ENCODE measurements around the gene PHAF1. TPM values are rescaled to one million over a fixed set of nuclear protein-coding genes. Genes with fewer than 3 reads are reported as not detected.
A peak's percentile ranks its signal among the peaks of the same experiment; 100 is the strongest.

PHAF1 gene
- total RNA-seq, 1 experiment from 2014 or later = 15.7 TPM

GRCh38 chr16:67196881-67197280 lies 87.1 kb downstream of the PHAF1 start:
- TF ChIP-seq TCF7L2 (IDR thresholded peaks at IDR 0.05; ENCODE audit: low read depth, low read length) (no peak), REST (IDR thresholded peaks at IDR 0.05; ENCODE audit: insufficient read depth in 1 of 2, low read depth in 2 of 2, low read length in 1 of 2) (no peak), CTCF (IDR thresholded peaks at IDR 0.05) (no peak), SIN3A (IDR thresholded peaks at IDR 0.05; ENCODE audit: borderline replicate concordance, insufficient read depth, low read depth, low read length) (no peak), POLR2AphosphoS5 (IDR thresholded peaks at IDR 0.05; ENCODE audit: low read depth, low read length) (no peak)
- peaks cover 19% of the 10 kb centered on the region for H3K4me1 ChIP-seq (ENCODE audit: control insufficient read depth, insufficient read depth, low read length)
- in situ Hi-C loops (cut with HindIII; ENCODE audit: low pct_unique_long_range_greater_than_20kb, low sequenced_read_pairs) = no loop called here

GRCh38 chr16:67197704-67198103 lies 88.0 kb downstream of the PHAF1 start:
- Histone ChIP-seq H3K9me3 (ENCODE audit: control insufficient read depth, insufficient read depth, low read depth, low read length) (no peaks in the 10 kb centered on the region), H3K4me1 (ENCODE audit: control insufficient read depth, insufficient read depth, low read length) (peaks cover 19% of the 10 kb centered on the region), H3K27me3 (ENCODE audit: control insufficient read depth, insufficient read depth, low read length) (no peaks in the 10 kb centered on the region), H3K36me3 (ENCODE audit: control insufficient read depth, insufficient read depth, low read length) (peaks cover 10% of the 10 kb centered on the region), H3K4me3 (ENCODE audit: low read depth in 2 of 2, low read length in 2 of 2) (no peak overlapping the region), H3K27ac (ENCODE audit: low read length) (peak overlapping the region; percentile 23; the same call in 1 of the 2 replicates)
- DNase-seq (ENCODE audit: low read depth, low spot score) = no peak
- TF ChIP-seq REST (IDR thresholded peaks at IDR 0.05; ENCODE audit: insufficient read depth in 1 of 2, low read depth in 2 of 2, low read length in 1 of 2) = no peak
- TF ChIP-seq TCF7L2 (IDR thresholded peaks at IDR 0.05; ENCODE audit: low read depth, low read length) = 0 out of 2 replicates have a peak, but pooled peaks have one; percentile 27
- no TSS peak for BruUV-seq (replicated peaks)
- in situ Hi-C loops (cut with HindIII; ENCODE audit: low pct_unique_long_range_greater_than_20kb, low sequenced_read_pairs) = no loop called here
- CTCF ChIA-PET = interaction anchor here (0.6 to 1.1 kb wide), 2 partner anchors 29 to 189 kb away, joined by 4 to 5 read pairs; partner anchors contain the start of gene TMEM208
- ATAC-seq = no peak
- intact Hi-C loops (cut with micrococcal nuclease; ENCODE audit: unreplicated experiment) = no loop called here
- POLR2A ChIA-PET = interaction anchor here (1.0 kb wide), 1 partner anchor 11 kb away, joined by 4 read pairs; no protein-coding TSS in a partner anchor

More at GRCh38 chr16:67196881-67197280, 87.1 kb downstream of the PHAF1 start:
- no peaks in the 10 kb centered on the region for H3K9me3 ChIP-seq (ENCODE audit: control insufficient read depth, insufficient read depth, low read depth, low read length)
- ATAC-seq = no peak
- no peak for DNase-seq (ENCODE audit: low read depth, low spot score)
- BruUV-seq (replicated peaks) = no TSS peak
- ChIA-PET CTCF (no interaction called here), POLR2A (no interaction called here)
- no peak overlapping the region for H3K27ac ChIP-seq (ENCODE audit: low read length)
- intact Hi-C loops (cut with micrococcal nuclease; ENCODE audit: unreplicated experiment) = no loop called here
- no peaks in the 10 kb centered on the region for H3K27me3 ChIP-seq (ENCODE audit: control insufficient read depth, insufficient read depth, low read length)
- H3K4me3 ChIP-seq (ENCODE audit: low read depth in 2 of 2, low read length in 2 of 2) = no peak overlapping the region
- H3K36me3 ChIP-seq (ENCODE audit: control insufficient read depth, insufficient read depth, low read length) = peaks cover 17% of the 10 kb centered on the region

Other genes starting within 250 kb of the PHAF1 start
- gene PDP2, start 229.4 kb upstream of the PHAF1 start, total RNA-seq (2021; ENCODE audit: unreplicated experiment) = 15.9 TPM
- gene CDH16, start 191.1 kb upstream of the PHAF1 start, total RNA-seq (2021; ENCODE audit: unreplicated experiment) = not detected
- gene RRAD, start 184.4 kb upstream of the PHAF1 start, total RNA-seq (2021; ENCODE audit: unreplicated experiment) = 4.3 TPM
- gene CIAO2B, start 175.5 kb upstream of the PHAF1 start, total RNA-seq (2021; ENCODE audit: unreplicated experiment) = 96.6 TPM
- gene CES2, start 174.4 kb upstream of the PHAF1 start, total RNA-seq (2021; ENCODE audit: unreplicated experiment) = 26.3 TPM
- gene CES3, start 148.7 kb upstream of the PHAF1 start, total RNA-seq (2021; ENCODE audit: unreplicated experiment) = not detected
- gene CES4A, start 121.4 kb upstream of the PHAF1 start, total RNA-seq (2021; ENCODE audit: unreplicated experiment) = 6.1 TPM
- gene CBFB, start 80.8 kb upstream of the PHAF1 start, total RNA-seq (2021; ENCODE audit: unreplicated experiment) = 66.4 TPM
- 11.5 TPM for gene B3GNT9, start 41.1 kb downstream of the PHAF1 start, total RNA-seq (2021; ENCODE audit: unreplicated experiment)
- 18.5 TPM for gene TRADD, start 50.0 kb downstream of the PHAF1 start, total RNA-seq (2021; ENCODE audit: unreplicated experiment)
- 17.8 TPM for gene FBXL8, start 50.0 kb downstream of the PHAF1 start, total RNA-seq (2021; ENCODE audit: unreplicated experiment)
- 38.6 TPM for gene HSF4, start 54.8 kb downstream of the PHAF1 start, total RNA-seq (2021; ENCODE audit: unreplicated experiment)
- gene NOL3, start 60.6 kb downstream of the PHAF1 start, total RNA-seq (2021; ENCODE audit: unreplicated experiment) = 27.9 TPM
- 13.9 TPM for gene MATCAP1, start 74.0 kb downstream of the PHAF1 start, total RNA-seq (2021; ENCODE audit: unreplicated experiment)
- gene EXOC3L1, start 80.2 kb downstream of the PHAF1 start, total RNA-seq (2021; ENCODE audit: unreplicated experiment) = 0.41 TPM
- 74.5 TPM for gene E2F4, start 82.2 kb downstream of the PHAF1 start, total RNA-seq (2021; ENCODE audit: unreplicated experiment)
- 2.0 TPM for gene ELMO3, start 89.2 kb downstream of the PHAF1 start, total RNA-seq (2021; ENCODE audit: unreplicated experiment)
- gene TMEM208, start 117.2 kb downstream of the PHAF1 start, total RNA-seq (2021; ENCODE audit: unreplicated experiment) = 25.6 TPM
- 9.3 TPM for gene FHOD1, start 137.5 kb downstream of the PHAF1 start, total RNA-seq (2021; ENCODE audit: unreplicated experiment)
- 1.7 TPM for gene SLC9A5, start 139.0 kb downstream of the PHAF1 start, total RNA-seq (2021; ENCODE audit: unreplicated experiment)
- gene PLEKHG4, start 169.6 kb downstream of the PHAF1 start, total RNA-seq (2021; ENCODE audit: unreplicated experiment) = 6.7 TPM
- gene KCTD19, start 216.8 kb downstream of the PHAF1 start, total RNA-seq (2021; ENCODE audit: unreplicated experiment) = 0.62 TPM
- 0.54 TPM for gene LRRC36, start 216.9 kb downstream of the PHAF1 start, total RNA-seq (2021; ENCODE audit: unreplicated experiment)

Data from Panc1 (cell line).